NOMO-1 treated with dmso at 0.1 percent for 144 hours (cell line): ENCODE results near the gene MROH7.

Source experiments
- DNase-seq: peaks from one replicate; lab custom pipeline; 2025; ENCODE audit not compliant: unreplicated experiment; lab: John Stamatoyannopoulos, UW

MROH7 gene

DNA sequence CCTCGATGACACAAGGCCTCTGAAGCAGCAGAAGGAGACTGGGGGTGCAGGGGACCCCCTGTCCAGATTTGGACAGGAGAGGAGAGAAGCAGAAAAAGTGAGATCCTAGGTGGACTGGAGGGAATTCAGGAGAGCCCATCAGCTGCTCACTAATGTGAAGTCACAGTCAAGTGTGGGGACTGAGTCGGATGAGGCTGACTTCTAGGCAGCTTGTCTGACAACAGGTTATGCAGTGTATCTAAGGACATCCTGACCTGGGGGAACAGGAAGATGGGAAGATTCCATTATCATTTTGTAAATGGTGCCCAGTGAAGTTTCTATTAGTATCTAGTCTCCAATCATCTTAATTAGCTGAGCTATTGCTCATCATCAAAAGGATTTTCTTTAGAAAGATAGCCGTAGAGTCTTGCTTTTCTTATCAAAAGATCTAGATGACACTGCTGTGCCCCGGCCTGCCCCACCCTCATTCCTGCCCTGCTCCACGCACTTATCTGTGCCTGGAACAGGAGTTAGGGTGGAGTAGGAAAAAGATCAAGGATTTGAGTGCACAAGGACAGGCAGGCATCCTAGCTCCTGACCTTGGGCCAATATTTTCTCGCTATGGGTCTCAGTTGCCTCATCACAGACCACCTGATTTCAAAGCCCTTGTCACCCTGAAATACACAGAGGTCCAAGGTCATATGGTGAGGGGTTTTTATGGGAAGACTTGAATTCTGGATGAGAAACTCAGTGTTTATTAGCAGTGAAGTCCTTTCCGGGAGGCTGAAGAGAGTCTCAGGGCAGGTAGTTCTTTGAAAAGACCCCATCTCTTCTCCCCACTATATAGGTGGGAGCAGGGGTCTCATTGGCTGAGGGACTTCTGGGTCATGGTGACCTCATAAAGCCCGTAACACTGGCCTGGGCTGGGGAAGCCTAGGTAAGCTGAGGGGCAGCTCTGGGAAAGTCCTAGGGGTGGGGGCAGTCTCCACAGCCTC lies at the start of gene MROH7:
MROH7 (plus strand) TSS at position 924 of the 974 bp plus-strand sequence. CDS start 11,141 bp downstream, outside the sequence.
- no peak for DNase-seq

DNA sequence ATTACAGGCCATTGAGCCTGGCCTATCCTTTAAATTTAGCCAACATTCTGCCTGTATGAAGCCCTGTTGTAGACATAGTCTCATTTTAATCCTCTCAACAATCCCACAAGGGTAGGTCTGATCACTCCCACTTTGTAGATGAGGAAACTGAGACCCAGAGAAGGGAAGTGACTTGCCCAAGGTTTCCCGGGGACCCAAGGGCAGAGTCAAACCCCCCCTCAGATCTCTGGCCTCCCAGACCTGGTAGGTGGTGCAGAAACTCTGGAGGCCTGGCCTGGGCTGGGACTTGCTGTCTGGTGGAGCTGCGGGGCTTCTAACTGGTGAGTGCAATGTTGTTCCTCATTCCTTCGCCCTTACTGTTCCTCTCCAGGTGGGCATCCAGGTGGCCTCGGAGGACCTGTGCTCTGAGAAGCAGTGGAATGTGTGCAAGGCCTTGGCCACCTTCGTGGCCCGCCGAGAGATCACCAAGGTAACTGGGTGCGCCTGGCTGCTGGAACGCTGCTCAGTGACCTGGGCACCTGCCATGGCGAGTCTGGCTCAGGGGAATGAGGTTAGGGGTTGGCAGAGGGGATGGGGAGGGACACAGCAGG lies 47.9 kb upstream of the MROH7 start:
- DNase-seq = no peak

DNA sequence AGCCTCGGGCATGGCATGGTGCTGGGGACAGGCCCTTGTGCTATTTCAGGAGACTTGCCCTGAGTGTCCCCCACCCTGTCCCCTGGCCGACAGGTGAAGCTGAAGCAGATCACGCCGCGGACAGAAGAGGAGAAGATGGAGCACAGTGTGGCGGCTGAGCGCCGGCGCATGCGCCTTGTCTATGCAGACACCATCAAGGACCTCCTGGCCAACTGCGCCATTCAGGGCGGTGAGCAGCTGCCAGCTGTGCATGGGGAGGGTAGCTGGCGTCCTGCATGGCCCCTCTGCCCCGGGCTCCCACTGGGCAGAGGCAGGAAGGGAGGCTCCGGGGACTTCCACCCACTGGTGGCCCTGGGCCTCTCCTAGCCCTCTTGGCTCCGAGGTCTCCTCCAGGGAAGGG lies 47.1 kb upstream of the MROH7 start:
- no peak for DNase-seq

DNA sequence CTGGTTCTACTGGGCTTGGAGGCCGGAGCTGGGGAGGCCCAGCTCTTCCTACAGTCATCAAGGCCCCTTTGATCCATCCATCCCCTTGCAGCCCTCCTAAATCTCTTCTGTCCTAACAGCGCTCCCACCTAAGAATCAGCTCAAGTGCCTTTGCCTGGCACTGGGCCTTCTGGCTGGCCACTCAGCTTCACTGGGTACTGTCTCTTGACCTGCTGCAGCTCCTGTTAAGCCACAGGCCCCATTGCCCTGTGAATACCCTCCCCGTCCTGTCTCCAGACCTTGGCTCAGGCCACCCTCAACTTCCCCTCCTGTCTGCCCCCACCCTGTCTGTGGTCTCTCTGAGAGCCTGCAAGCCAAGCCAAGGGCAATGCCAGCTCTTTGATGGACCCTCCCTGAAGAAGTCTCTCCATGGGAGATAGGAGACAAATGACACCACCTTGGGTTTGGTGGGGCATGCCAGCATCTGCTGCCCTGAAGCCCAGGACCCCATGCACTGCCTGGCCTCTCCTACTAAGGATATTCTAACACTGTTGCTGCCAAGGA lies 45.6 kb upstream of the MROH7 start:
- no peak for DNase-seq

DNA sequence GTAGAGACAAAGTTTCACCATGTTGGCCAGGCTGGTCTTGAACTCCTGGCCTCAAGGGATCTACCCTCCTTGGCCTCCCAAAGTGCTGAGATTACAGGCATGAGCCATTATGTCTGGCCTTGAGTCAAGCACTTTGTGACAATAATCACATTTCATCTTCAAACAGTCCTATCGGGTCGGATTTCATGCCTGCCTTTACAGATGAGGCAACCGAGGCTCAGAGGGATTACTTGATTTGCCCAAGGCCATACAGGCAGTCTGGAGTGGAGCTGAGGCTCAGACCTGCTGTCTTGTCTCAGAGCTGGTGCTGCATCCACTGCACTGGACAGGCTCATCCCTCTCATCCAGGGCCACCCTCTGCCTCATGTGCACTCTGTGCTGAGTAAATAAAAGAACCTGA lies 44.8 kb upstream of the MROH7 start:
- DNase-seq = no peak

DNA sequence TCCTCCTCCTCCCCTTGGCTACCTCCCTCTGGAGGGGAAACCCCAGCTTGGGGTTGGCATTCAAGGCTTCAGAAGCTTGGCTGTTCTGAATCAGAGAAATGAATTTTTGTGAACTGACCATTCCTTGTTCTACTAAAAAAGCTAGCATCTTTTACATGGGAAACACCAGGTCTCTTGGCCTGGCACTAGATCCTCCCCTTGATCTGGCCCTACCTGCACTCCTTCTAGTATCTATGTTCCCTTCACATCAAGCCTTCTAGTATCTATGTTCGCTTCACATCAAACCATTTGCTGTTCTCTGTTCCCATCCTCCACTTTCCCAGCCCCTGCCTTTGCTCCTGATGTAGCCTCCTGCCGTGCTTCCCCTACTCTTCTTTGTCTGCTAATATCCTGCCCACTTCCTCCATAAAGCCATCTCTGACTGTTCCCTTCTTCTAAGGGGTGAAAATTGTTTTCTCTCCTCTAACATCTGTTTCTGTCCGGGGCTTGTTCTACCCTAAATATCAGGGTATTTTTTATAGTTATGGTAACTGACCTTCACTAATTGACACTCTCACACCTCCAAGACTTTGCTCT lies 44.0 kb upstream of the MROH7 start:
- DNase-seq = no peak

DNA sequence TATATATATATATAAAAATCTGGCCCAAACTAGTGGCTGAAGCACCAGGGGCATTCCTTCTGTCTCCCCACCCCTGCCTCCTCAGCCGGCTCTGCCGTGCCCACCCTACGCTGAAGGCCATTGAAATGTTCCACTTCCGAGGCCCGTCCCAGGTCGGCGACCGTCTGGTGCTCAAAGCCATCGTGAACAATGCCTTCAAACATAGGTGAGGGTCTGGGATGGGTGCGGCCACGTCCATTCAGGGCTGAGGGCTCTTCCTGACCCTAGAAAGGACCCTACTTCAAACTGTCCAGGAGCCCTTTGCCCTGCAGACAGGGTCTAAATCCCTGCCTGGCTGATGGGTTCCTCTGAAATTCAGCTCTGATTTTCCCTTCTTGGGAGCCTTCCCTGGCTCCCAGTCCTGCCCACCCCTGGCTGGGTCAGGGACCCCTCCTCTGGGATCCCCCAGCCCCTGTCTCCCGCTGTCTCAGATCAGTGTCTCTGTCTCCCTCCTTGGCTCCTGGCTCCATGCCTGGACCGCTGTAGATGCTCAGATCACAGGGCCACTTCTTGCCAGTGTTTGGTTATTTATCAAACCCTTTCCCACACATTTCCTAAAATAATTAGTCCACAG lies 42.3 kb upstream of the MROH7 start:
- DNase-seq = no peak

DNA sequence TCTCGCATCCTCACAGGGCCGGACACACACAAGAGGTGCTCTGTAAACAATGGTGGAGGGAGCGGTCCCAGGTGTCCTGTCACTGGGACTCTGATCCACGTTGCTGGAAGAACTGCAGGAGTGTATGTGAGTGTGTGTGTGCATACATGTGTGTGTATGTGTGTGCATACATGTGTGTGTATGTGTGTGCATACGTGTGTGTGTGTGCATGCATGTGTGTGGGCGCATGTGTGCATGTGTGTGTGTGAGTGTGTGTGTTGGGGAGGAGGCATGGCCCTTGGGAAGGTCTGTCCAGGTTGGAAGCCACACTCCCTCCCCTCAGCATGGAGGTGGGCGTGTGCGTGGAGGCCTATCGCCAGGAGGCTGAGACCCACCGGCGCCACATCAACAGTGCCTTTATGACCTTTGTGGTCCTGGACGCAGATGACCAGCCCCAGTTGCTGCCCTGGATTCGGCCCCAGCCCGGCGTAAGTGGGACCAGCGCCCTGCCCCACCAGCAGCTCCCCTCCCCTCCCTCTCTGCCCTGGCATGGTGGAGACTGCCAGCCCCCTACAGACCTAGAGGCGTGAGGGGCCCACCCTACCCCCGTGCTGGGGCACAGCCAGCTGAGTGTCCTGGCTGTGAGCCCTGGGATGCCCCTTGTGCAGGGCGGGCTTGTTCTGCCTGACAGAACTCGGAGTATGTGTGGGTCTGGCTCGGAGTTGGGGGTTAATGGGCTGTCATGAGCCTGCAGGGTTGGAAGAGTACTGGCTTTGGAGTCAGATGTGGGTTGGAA lies 40.5 kb upstream of the MROH7 start:
- DNase-seq = no peak

DNA sequence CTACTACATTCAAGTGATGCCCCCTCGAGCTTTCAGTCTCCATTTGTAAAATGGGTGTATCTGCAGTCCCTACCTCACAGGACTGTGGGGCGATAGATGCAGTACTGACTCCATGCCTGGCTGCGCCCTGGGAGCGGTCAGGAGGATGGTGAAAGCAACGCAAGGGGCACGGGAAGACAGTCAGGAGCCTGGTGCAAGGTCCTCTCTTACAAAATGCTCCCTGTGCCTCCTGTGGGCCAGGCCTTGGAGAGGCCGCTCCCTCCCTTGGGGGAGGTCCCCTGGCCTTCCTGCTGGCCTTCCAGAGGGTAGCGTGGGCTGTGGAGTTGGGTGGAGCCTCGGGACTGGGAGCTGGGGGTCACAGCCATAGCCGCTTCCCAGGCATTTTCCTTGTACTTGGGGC lies 39.9 kb upstream of the MROH7 start:
- DNase-seq = no peak

DNA sequence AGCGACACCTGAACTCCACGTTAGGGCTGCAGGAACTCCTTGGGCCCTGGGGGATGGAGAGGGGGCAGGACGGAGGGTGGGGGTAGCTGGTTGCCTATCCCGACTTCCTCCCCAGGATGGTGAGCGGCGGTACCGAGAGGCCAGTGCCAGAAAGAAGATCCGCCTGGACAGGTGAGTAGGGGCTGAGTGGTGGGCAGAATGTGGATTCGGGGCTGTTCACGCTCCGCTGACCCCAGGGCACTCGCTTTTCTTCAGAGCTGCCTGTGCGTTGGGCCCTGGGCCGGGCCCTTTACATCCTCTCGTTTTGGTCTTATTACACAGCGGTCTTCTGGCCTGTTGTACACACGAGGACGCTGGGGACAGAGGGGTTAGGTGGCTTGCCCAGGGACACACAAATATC lies 39.0 kb upstream of the MROH7 start:
- no peak for DNase-seq

DNA sequence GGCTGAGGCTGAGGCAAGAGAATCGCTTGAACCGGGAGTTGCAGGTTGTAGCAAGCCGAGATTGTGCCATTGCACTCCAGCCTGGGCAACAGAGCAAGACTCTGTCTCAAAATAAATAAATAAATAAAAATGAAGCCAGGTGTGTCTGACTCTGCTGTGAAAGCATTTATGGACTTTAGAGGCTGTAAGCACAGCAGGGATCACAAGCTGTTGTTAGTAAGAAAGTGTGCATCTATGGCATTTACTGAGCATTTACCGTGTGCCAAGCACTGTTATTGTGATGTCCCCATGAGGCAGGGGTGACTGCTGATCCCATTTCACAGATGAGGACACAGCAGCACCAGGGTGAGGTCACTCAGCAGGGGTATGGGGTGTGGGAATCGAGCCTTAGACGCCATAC lies 38.3 kb upstream of the MROH7 start:
- no peak for DNase-seq

DNA sequence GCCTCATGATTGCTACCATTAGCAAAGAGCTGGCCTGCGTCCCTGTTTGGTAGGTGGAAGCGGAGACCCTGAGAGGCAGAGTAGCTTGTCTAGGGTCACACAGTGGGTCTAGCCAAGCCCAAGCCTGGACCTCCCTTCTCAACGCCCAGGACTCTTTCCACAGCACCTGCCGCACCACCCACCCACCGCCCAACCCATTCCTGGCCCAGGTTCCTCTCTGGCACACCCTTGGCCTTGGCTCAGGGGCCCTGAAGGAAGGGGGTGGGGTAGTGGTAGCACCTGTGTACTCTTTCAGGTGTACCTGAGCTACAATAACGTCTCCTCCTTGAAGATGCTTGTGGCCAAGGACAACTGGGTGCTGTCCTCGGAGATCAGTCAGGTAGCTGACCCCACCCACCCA lies 37.5 kb upstream of the MROH7 start:
- DNase-seq = no peak

DNA sequence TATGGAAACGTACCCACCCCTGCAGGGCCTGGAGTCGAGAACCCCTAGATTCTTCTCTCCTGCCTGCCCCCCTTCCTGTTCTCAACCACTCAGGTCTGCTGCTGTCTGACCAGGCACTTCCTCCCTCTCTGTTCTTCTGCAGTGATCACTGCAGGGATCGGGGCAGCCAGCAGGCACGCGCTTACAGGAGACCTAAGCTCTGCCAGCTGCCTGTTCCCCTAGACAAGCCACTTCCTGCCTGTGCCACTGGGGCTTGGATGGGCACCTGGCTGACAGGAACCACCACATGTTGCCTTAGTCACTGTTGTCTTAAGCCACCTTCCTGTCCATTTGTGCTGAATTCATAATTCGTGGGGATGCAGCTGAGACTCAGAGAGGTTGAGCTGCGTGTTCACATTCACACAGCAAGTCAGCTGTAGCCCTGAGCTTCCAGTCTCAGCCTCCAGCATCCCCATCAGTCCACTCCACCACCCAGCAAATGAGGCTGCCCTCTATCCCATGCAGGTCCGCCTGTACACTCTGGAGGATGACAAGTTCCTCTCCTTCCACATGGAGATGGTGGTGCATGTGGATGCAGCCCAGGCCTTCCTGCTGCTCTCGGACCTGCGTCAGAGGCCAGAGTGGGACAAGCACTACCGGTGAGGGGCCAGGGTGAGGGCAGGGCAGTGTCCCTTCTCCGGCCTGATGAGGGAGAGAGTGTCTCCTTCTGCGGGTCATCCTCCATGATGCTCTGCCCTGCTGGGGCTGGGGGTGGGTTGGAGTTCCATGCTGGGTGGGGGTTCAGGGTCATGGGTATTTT lies 36.8 kb upstream of the MROH7 start:
- DNase-seq = no peak

DNA sequence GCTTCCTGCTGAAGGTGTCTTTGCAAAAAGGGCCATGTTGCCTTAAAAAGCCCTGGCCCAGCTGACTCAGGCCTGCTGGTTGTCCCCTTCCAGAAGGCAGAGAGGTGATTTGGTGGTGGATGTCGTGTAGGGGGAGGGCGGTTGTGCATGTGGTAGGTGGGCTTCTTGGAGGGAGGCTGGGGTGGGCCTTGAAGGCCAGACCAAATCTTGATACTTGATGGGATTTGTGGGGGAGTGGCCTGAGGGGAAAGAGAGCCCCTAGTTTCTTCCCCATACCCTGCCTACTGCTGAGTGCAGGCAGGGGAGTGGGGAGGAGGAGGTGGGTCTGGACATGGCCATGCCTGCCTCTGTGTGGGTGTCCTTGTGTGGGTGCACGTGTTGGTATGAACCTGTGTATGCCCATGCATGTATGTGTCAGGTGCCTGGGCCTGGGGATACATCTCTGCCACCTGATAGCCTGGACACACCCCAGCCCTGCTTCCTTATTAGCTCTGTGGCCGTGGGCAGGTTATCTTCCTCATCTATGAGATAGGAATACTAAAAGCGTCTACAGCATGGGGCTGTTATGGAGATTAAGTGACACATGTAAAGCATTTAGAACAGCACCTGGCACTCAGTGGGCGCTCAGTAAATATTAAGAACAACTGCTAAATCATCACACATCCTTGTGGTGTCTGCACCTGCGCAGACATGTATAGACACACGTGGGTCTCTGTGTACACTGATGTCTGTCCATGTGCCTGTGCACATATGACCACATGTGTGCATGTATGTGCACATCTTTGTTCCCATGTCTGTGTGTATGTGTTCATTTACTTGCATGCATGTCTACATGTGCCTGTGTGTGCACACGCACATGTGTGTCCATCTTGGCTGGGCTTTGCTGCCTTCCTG lies 35.2 kb upstream of the MROH7 start:
- DNase-seq = no peak

DNA sequence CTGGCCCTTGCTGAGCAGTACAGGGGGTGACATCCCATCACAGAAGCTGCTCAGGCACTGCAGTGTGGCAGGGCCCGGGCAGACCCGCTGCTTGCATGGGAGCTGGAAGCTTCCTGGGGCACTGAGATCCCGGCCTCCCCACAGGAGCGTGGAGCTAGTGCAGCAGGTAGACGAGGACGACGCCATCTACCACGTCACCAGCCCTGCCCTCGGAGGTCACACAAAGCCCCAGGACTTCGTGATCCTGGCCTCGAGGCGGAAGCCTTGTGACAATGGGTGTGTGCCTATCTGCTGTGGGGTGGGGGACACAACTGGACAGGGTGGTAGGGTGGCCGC lies 34.6 kb upstream of the MROH7 start:
- DNase-seq = no peak

DNA sequence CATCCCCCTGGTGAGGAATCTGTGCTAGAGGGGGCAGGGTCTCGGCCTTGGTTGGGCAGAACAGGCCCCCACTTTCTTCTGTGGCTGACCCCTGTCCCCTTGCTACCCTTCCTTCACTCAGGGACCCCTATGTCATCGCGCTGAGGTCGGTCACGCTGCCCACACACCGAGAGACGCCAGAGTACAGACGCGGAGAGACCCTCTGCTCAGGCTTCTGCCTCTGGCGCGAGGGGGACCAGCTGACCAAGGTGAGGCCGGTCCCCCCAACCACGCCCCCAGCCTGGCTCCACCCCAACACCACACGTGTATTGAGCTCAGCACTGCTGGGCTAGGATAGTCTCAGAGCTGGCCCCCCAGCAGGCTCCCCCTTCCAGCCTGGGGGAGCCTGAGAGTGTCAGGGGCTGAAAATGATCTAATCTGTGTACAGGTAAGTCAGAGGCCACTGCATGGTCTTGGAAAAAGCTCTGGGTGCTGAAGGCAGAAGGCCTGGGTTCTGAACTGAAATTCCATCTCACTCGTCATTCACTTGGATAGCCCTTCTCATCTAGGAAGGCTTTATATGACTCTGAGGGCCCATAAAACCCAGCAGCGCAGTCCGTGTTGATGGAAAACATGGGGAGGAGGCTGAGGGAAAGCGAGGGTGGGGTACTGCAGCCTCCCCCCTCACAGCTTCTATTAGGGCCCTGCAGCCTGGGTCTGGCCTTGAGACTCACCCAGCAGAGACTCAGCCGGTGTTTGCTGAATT lies 33.6 kb upstream of the MROH7 start:
- no peak for DNase-seq

DNA sequence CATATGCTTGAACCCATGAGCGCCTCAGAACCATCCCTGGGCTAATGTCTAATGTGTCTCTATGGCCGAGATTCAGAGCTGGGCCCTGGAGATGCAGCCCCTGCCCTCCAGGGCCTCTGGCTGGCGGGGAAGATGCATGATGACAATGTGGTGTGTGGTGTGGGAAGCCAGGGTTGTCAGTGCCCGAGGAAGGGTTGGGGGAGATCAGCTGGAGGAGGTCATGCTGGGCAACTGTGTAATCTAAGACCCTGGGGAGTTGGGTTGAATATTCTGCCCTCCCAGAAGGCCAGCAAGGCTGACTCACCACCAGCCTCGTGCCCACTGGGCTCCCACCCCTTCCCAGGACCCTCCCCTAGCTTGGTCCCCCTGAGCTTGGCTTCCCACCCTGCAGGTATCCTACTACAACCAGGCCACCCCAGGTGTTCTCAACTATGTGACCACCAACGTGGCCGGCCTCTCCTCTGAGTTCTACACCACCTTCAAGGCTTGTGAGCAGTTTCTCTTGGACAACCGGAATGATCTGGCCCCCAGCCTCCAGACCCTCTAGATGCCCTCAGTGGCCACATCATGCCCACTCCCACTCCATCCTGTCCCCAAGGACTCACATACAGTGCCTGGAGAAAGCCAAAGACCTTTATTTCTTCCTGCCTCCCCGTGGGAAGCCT lies 32.9 kb upstream of the MROH7 start:
- no peak for DNase-seq
